H54 (cell line): ENCODE measurements around the gene MBNL1.

Experiments used
- DNase-seq: peaks from one replicate; pipeline ENCODE4 v3.0.0; 2011; ENCODE audit warnings: low spot score, mixed read lengths; ENCODE audit not compliant: insufficient read length
- FAIRE-seq: peaks from 3 replicates; lab custom pipeline; 2011; peaks lifted over from hg19 to GRCh38; lab: Jason Lieb, UNC
- POLR2A ChIP-seq: IDR thresholded peaks from 2 replicates; pipeline ENCODE4 v1.6.1; 2011; ENCODE audit warnings: low read depth, mild to moderate bottlenecking, low read length

MBNL1 gene

GRCh38 chr3:152241142-152242017 is 27.3 kb upstream of the MBNL1 start:
- no peak for DNase-seq
- FAIRE-seq = peak; percentile 68
- TF ChIP-seq POLR2A = no peak

- DNase-seq (no peak), FAIRE-seq (peak; percentile 64)
Measured at GRCh38 chr3:152243301-152243711, 25.4 kb upstream of the MBNL1 start.

DNA sequence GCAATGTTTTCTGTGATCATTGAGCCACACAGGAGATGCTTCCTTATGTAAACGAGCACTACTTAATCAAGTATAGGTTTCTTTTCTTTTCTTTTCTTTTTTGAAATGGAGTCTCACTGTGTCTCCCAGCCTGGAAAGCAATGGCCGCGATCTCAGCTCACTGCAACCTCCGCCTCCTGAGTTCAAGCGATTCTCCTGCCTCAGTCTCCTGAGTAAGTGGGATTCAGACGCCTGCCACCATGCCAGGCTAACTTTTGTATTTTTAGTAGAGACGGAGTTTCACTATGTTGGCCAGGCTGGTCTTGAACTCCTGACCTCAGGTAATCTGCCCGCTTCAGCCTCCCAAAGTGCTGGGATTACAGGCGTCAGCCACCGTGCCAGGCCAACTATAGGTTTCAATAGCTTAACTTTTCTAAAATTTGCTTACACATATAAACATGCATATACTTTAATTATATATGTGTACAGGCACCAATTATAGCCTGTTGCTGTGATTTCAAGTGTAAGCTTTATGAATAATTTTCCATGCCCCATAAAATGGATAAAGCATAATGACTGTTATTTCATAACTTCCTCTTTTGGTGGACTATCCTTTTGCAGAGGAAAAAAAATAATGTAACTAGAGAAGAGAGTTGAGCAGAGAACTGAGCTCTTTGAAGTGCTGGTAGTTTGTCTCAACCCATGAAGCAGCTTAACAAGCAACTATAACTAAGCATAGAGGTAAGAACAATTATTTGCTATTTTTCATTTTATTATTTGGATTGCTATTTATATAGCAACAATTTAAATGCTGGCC is 24.8 kb upstream of the MBNL1 start:
- DNase-seq (no peak), FAIRE-seq (no peak)
- TF ChIP-seq POLR2A = no peak

More at GRCh38 chr3:152243301-152243711, 25.4 kb upstream of the MBNL1 start:
- TF ChIP-seq POLR2A = no peak

DNA sequence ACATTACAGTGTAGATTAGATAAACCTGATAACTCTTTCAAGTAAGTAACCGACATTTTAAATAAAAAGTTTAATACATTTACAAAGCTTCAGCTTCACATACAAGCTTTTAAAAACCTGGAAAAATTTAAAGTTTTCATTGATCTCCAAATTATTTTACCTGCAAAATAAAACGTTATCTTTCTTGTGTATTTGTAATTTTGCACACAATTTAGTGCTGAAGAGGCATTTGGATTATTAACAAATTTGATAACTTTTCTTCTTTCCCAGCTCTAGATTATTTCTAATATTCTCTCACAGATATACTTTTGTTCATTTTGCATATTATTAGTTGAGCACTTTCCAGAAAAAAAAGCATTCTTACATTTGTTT is 24.2 kb upstream of the MBNL1 start:
- no peak for DNase-seq
- FAIRE-seq = no peak
- no peak for TF ChIP-seq POLR2A

DNA sequence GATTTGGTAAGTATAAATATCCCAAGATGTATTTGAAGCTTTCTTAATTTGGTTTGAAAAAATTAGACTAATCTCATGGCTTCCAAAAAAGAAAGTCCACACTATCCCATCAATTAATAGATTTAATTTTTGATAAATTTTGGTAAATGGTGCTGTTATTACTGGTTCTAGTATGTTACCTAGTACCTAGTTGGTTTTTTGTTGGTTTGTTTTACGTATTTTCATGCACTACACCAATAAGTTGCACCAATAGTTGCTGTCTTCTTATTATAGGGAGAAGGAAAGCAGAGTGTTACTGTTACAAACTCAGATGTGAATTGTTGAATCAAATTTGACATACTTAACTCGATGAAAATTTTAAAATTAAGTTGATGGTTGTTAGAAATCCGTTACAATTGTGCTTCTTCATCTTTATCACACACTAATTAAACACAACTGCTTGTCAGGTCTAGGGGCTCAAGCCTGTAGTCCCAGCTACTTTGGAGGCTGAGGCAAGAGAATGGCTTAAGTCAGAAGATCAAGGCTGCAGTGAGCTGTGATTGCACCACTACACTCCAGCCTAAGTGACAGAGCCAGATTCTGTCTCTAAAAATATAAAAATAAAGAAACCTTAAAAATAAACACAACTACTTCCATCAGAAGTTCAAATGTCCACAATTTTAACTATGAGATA is 23.1 kb upstream of the MBNL1 start:
- FAIRE-seq (no peak), DNase-seq (no peak)
- TF ChIP-seq POLR2A = no peak

DNA sequence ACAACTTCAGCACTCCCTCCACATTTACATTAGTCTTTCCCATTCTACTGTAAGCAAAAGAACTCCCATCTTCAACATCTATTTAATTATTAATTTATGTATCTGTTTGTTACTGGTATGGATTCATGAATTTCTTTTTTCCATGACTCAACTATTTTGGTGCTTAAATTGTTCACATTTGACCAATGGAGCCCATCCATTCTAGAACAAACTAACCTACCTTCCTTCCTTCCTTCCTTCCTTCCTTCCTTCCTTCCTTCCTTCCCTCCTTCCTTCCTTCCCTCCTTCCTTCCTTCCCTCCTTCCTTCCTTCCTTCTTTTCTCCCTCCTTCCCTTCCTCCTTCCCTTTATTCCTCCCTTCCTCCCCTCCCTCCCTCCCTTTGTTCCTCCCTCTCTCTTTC is 16.8 kb upstream of the MBNL1 start:
- no peak for TF ChIP-seq POLR2A
- no peak for DNase-seq
- FAIRE-seq = no peak

- no peak for DNase-seq
- TF ChIP-seq POLR2A = no peak
- no peak for FAIRE-seq
Measured at GRCh38 chr3:152252755-152253154, 16.0 kb upstream of the MBNL1 start.

DNA sequence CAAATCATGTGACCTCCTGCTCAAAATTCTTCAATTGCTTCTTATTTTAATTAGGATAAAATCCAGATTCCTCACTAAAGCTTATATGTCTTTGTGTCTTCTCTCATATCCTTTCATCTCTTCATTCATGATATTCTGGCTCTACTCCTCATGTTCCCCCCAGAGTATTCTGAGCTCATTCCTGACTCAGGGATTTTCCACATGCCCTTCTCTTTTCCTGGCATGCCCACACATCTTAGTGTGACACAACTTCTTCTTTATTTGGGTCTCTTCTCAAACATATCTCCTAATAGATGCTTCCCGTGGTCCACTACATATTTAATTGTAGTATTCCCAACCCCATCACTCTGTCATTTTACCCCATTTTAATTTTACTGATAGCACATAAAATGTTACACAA is 15.2 kb upstream of the MBNL1 start:
- TF ChIP-seq POLR2A = no peak
- DNase-seq (no peak), FAIRE-seq (no peak)

- no peak for TF ChIP-seq POLR2A
- FAIRE-seq = no peak
- DNase-seq = no peak
Measured at GRCh38 chr3:152254041-152254440, 14.7 kb upstream of the MBNL1 start.

DNA sequence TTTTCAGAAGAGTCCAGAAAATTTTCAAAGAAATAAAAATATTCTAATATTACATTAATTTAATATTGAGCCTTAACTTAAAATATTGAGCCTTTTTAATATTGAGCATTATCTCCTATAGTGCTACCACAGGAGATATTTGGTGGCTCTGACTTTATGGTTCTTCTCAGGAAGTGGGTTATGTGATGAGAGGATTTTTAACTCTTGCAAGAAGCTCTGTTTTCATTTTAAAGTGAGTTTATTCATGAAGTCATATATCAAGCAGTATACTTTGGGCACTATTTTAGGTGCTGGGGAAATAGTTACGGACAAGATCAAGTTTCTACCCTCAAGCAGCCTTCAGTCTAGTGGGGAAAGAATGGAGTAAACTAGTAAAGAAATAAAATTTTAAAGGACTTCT is 13.4 kb upstream of the MBNL1 start:
- FAIRE-seq = no peak
- TF ChIP-seq POLR2A = no peak

GRCh38 chr3:152256851-152257562 is 11.7 kb upstream of the MBNL1 start:
- TF ChIP-seq POLR2A = no peak
- FAIRE-seq (no peak), DNase-seq (no peak)

More for the DNA sequence above, 13.4 kb upstream of the MBNL1 start:
- DNase-seq = no peak

DNA sequence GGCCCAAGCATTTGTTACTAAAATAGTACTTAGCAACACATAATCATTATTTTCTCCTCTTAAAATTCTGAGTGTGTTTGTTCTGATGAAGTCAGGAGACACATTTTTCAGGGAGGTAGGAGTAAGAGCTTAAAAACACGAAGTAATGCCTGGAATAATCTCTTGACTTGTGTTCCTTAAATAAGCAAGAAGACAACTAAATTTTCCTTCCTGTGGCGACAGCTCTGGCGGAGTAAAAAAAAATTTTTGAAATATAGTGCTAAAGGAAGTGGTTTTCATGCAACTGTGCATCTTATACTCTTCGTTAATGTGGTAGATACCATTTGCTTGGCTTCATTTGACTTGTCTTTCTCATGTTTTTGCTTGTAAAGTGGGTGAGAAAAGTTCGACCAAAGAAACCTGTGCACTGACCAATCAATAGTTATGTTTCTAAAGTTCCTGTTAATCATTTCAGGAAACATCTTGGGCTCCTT is 11.1 kb upstream of the MBNL1 start:
- DNase-seq (no peak), FAIRE-seq (peak; percentile 73)
- TF ChIP-seq POLR2A = no peak
